SK-MEL-5 (cell line): ENCODE data around the gene RASD1. TPM values are rescaled to one million over a fixed set of nuclear protein-coding genes. Genes with fewer than 3 reads are reported as not detected.

Source experiments
- DNase-seq: peaks from one replicate; pipeline ENCODE4 v3.0.0-alpha.2; 2016; ENCODE audit warnings: low read depth, low spot score
- in situ Hi-C: cut with HindIII; loops from 2 replicates; pipeline ENCODE4 v1.10.0; 2016; ENCODE audit warnings: low sequenced_read_pairs, high pct_unique_total_duplicates, low pct_unique_long_range_greater_than_20kb
- polyA plus RNA-seq, 2 experiments: library from polyadenylated mRNA; depleted of rRNA; stranded (reverse); fragments of >200 nt; gene quantifications; 2 replicates each; pipeline ENCODE4 v1.2.3, GENCODE V29; 2015
- total RNA-seq: library from RNA; depleted of rRNA; stranded (reverse); fragments of >200 nt; shearing (Covaris generic); gene quantifications from 2 replicates; pipeline ENCODE4 v1.2.3, GENCODE V29; 2014; rRNA removed

Gene RASD1
- total RNA-seq, result 73.8 and 79.9 TPM in 2 replicates
- polyA plus RNA-seq (2015; cell fraction: cytosol; rRNA removed), result 102 and 118 TPM in 2 replicates
- polyA plus RNA-seq (2015; cell fraction: nucleus; rRNA removed), result 78.6 and 91.7 TPM in 2 replicates

- peak; percentile 88 for DNase-seq
- in situ Hi-C loops, result no loop called here
Observed at GRCh38 chr17:17496189-17497064, at the start of gene RASD1. TSS of gene RASD1 (minus strand) at chr17:17496395. CDS start at chr17:17496181, 214 bp downstream.

- in situ Hi-C loops, result no loop called here
Observed at GRCh38 chr17:17545984-17546383, 49.8 kb upstream of the RASD1 start.

GRCh38 chr17:17545031-17545820 lies 49.0 kb upstream of the RASD1 start:
- DNase-seq, result no peak

More at GRCh38 chr17:17545984-17546383, 49.8 kb upstream of the RASD1 start:
- DNase-seq, result no peak

GRCh38 chr17:17542906-17543635 lies 46.9 kb upstream of the RASD1 start:
- in situ Hi-C loops, result no loop called here
- DNase-seq, result no peak

More at GRCh38 chr17:17545031-17545820, 49.0 kb upstream of the RASD1 start:
- in situ Hi-C loops, result no loop called here

GRCh38 chr17:17541640-17542001 lies 45.4 kb upstream of the RASD1 start:
- in situ Hi-C loops, result no loop called here
- DNase-seq, result no peak

- in situ Hi-C loops, result no loop called here
- DNase-seq, result no peak
Observed at GRCh38 chr17:17540935-17541639, 44.9 kb upstream of the RASD1 start.

GRCh38 chr17:17540278-17540906 lies 44.2 kb upstream of the RASD1 start:
- no peak for DNase-seq
- in situ Hi-C loops, result no loop called here

GRCh38 chr17:17539591-17539990 lies 43.4 kb upstream of the RASD1 start:
- in situ Hi-C loops, result no loop called here
- no peak for DNase-seq

GRCh38 chr17:17538417-17539391 lies 42.5 kb upstream of the RASD1 start:
- in situ Hi-C loops, result no loop called here
- DNase-seq, result no peak

- peak; percentile 17 for DNase-seq
- in situ Hi-C loops, result no loop called here
Observed at GRCh38 chr17:17537311-17538099, 41.3 kb upstream of the RASD1 start.

GRCh38 chr17:17536702-17537101 lies 40.5 kb upstream of the RASD1 start:
- in situ Hi-C loops, result no loop called here
- DNase-seq, result no peak

GRCh38 chr17:17535957-17536356 lies 39.8 kb upstream of the RASD1 start:
- in situ Hi-C loops, result no loop called here
- DNase-seq, result no peak

- no peak for DNase-seq
Observed at GRCh38 chr17:17533901-17534441, 37.8 kb upstream of the RASD1 start.

GRCh38 chr17:17532991-17533390 lies 36.8 kb upstream of the RASD1 start:
- in situ Hi-C loops, result no loop called here
- DNase-seq, result no peak

More at GRCh38 chr17:17533901-17534441, 37.8 kb upstream of the RASD1 start:
- in situ Hi-C loops, result no loop called here

- DNase-seq, result no peak
- in situ Hi-C loops, result no loop called here
Observed at GRCh38 chr17:17531156-17531555, 35.0 kb upstream of the RASD1 start.
